ENCODE measurements around the gene SETSIP.

GRCh38 chr1:92026806-92027205 lies 48.4 kb downstream of the SETSIP start:
- TF ChIP-seq POLR2A (IDR thresholded peaks at IDR 0.05; ENCODE audit: low read depth, low read length): no peak
- TF ChIP-seq POU2F2 (IDR thresholded peaks at IDR 0.05; ENCODE audit: low read depth, low read length): no peak
- TF ChIP-seq TAF1 (IDR thresholded peaks at IDR 0.05; ENCODE audit: low read depth, low read length): no peak
- TF ChIP-seq SPI1 (IDR thresholded peaks at IDR 0.05; ENCODE audit: low read depth, low read length): no peak
